SJCRH30 (cell line): ENCODE measurements around the gene F5. TPM values are rescaled to one million over a fixed set of nuclear protein-coding genes. Genes with fewer than 3 reads are reported as not detected.

Experiments
- DNase-seq, 2 experiments: peaks; one replicate each; pipeline ENCODE4 v3.0.0-alpha.2; 2015 to 2020
- H3K27ac ChIP-seq: fragments of 250-450 bp; sonication (Bioruptor Pico); 2 replicates; pipeline ENCODE4 v1.5.1; 2020; ENCODE audit warnings: mild to moderate bottlenecking, moderate library complexity
- H3K27me3 ChIP-seq: fragments of 250-450 bp; sonication (Bioruptor Pico); 2 replicates; pipeline ENCODE4 v1.5.1; 2020; ENCODE audit warnings: mild to moderate bottlenecking, moderate library complexity
- H3K36me3 ChIP-seq: fragments of 250-450 bp; sonication (Bioruptor Pico); 2 replicates; pipeline ENCODE4 v1.5.1; 2020; ENCODE audit warnings: mild to moderate bottlenecking, moderate library complexity
- H3K4me1 ChIP-seq: fragments of 250-450 bp; sonication (Bioruptor Pico); 2 replicates; pipeline ENCODE4 v1.5.1; 2020; ENCODE audit warnings: mild to moderate bottlenecking, moderate library complexity
- H3K4me3 ChIP-seq: fragments of 250-450 bp; sonication (Bioruptor Pico); 2 replicates; pipeline ENCODE4 v1.5.1; 2020; ENCODE audit warnings: mild to moderate bottlenecking, moderate library complexity
- H3K9me3 ChIP-seq: fragments of 250-450 bp; sonication (Bioruptor Pico); replicated peaks from 2 replicates; pipeline ENCODE4 v1.5.1; 2020; ENCODE audit warnings: mild to moderate bottlenecking, moderate library complexity
- total RNA-seq: library from RNA; depleted of rRNA; stranded (reverse); fragments of >200 nt; shearing (Covaris generic); gene quantifications from 2 replicates; pipeline ENCODE4 v1.2.3, GENCODE V29; 2014

Gene F5
- total RNA-seq, 1 experiment from 2014 or later: not detected

DNA sequence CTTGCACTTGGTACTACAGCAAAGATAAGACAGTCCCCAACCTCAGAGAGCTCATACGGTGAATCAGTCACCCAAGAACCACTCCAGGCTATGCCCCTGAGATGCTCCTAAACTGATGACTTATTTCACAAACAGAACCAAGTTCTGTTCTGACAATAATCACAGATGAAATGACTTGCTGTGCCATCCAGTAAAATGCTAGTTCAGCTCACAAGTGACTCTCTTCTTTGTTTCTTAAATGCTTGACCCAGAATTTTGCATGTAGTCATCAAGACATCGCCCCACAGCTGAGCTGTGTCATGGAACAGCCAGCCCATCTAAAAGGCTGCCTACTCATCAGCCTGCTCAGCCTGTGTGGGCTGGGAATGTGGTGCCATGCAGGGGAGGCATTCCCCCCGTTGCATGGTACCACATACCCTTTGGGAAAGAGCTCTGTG is 94.4 kb downstream of the F5 start:
- no peak overlapping the region for H3K4me3 ChIP-seq
- no peak for DNase-seq
- no peaks in the 10 kb centered on the region for H3K27me3 ChIP-seq
- no peaks in the 10 kb centered on the region for H3K9me3 ChIP-seq
- H3K4me1 ChIP-seq: no peaks in the 10 kb centered on the region
- no peaks in the 10 kb centered on the region for H3K36me3 ChIP-seq
- H3K27ac ChIP-seq: no peak overlapping the region

DNA sequence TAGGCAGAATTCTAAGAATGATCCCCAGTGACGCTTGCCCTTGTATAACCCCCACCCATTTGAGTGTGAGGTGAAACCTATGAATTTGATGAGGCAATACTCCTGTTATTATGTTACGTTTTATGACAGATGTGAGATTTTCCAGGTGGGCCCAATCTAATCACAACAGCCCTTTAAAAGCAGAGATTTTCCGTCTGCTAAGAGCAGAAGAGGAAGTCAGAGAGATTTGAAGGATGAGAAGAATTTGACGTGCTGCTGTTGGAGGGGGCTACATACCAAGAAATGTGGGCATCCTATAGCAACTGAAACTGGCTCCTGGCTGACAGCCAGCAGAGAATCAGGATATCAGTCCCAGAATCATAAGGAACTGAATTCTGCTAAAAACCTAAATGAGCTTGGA is 98.1 kb downstream of the F5 start:
- peaks cover 2% of the 10 kb centered on the region for H3K4me1 ChIP-seq
- H3K9me3 ChIP-seq: no peaks in the 10 kb centered on the region
- DNase-seq: peak; percentile 30 to 48
- no peaks in the 10 kb centered on the region for H3K27me3 ChIP-seq
- H3K27ac ChIP-seq: peak overlapping the region; percentile 97
- no peaks in the 10 kb centered on the region for H3K36me3 ChIP-seq
- peak overlapping the region; percentile 91 for H3K4me3 ChIP-seq

DNA sequence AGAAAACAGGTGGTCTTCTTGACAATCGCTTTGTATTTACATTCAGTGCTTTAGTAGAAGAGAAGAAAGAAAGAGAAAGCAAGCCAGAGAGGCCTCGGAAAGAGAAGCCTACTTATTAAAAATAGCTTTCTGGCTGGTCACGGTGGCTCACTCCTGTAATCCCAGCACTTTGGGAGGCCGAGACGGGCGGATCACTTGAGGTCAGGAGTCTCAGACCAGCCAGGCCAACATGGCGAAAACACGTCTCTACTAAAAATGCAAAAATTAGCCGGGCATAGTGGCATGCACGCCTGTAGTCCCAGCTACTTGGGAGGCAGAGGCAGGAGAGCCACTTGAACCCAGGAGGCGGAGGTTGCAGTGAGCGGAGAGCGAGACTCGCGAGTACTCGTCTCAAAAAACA is 98.7 kb downstream of the F5 start:
- H3K27ac ChIP-seq: peak overlapping the region; percentile 97
- H3K9me3 ChIP-seq: no peaks in the 10 kb centered on the region
- H3K27me3 ChIP-seq: no peaks in the 10 kb centered on the region
- peak; percentile 67 to 68 for DNase-seq
- peak overlapping the region; percentile 91 for H3K4me3 ChIP-seq
- no peaks in the 10 kb centered on the region for H3K36me3 ChIP-seq
- H3K4me1 ChIP-seq: peaks cover 5% of the 10 kb centered on the region

DNA sequence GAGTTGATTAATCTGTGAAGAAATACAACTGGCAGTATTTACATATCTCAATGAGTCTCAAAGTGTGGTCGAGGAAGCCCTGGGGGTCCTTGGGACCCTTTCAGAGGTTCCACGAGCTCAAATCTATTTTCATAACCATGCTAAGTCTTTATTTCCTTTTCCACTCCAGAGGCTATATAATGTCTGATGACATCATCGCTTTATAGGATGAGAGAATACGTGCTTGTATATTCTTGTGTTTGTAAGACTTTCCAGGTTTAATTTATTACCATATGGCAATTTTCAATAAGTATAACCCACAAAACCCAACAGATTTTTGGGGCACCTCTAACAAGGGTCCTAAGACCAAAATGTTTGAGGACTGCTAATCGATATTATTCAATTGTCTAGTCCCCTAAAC is 99.1 kb downstream of the F5 start:
- Histone ChIP-seq H3K27me3 (no peaks in the 10 kb centered on the region), H3K9me3 (no peaks in the 10 kb centered on the region), H3K4me3 (peak overlapping the region; percentile 91), H3K27ac (peak overlapping the region; percentile 97), H3K36me3 (no peaks in the 10 kb centered on the region), H3K4me1 (peaks cover 5% of the 10 kb centered on the region)
- peak in 1 of 2 experiments; percentile 48 for DNase-seq

DNA sequence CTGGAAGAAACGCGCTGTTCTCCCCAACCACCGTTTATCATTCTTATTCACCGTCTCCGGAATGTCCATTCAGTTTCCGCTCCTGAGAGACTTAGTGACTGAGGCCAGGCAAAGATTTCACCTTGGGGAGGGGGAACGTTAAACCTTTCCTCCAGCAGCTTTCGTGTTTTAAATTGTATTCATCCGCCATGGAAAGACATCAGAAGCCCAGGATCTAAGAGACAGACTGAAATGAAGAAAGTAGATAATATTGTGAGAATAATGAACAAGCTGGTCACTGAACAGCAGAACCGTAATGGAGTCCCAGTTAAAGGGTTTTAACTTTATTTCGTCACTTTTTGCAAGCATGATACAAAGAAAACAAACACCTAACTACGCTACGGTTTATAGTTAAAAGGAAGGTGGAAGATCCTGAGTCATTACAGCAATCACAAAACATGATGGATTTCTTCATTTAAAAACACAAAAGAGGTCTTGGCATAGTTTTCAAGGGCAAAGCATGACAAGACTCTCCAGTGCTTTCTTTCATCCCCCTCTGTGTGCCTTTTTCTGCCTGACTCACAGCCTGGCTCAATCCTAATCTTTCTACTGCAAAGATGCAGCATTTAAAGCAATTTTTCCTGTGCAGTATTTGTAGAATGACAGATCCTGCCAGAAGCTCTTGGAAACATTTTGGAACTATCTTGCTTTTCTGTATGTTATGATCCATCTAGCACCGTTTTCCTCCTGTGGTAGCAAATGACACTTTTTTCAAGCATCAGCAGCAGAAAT is 99.8 kb downstream of the F5 start:
- H3K4me1 ChIP-seq: peaks cover 5% of the 10 kb centered on the region
- H3K4me3 ChIP-seq: peak overlapping the region; percentile 91
- no peaks in the 10 kb centered on the region for H3K27me3 ChIP-seq
- H3K36me3 ChIP-seq: no peaks in the 10 kb centered on the region
- no peaks in the 10 kb centered on the region for H3K9me3 ChIP-seq
- peak overlapping the region; percentile 97 for H3K27ac ChIP-seq
- DNase-seq: peak in 1 of 2 experiments; percentile 25

DNA sequence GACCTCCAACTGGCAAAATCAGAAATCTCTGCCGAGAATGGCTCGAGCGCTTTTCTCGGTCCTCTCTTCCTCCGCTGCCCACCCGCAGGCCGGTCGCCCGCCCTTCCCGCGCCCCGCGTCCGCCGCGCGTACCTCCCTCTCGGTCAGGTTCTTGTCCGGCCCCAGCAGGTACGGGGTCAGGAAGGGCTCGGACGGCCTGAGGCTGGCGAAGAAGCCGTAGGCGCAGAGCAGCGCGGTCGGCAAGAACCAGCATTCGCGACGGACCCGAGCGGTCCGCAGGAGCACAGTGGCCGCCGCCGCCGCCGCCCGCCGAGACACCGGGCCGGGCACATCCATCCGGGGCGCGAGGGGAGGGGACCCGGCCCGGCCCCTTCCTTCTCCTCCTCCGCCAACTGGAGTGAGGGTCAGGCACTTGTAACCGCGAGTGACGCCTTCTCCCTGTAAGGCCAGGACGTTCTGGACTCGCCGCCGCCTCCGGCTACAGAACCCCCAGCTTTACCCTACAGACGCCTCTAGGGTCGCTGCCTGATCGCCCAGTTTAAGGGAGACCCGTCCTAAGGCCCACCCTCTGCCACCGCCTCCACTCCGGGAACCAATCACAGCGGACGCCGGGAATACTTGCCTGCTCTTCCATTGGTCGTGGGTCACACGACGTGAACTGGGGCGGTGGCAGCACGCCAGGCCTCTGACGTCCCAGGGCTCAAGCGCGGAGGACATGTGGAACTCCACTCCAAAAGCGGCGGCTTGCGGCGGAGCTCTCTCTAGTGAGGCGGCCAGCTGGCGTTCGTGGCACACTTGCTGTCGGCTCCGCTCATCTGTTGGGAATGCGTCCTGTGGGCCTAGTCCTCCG is 100.6 kb downstream of the F5 start, which contains the start of gene SLC19A2:
SLC19A2 (minus strand) TSS at position 514 of the 850 bp plus-strand sequence; CDS start at position 336, 178 bp downstream.
- peaks cover 5% of the 10 kb centered on the region for H3K4me1 ChIP-seq
- peak within 1 kb of the TSS; percentile 91 for H3K4me3 ChIP-seq
- H3K9me3 ChIP-seq: no peaks in the 10 kb centered on the region
- peak; percentile 99 for DNase-seq
- peak within 1 kb of the TSS; percentile 97 for H3K27ac ChIP-seq
- no peaks in the 10 kb centered on the region for H3K27me3 ChIP-seq
- H3K36me3 ChIP-seq: no peaks in the 10 kb centered on the region

DNA sequence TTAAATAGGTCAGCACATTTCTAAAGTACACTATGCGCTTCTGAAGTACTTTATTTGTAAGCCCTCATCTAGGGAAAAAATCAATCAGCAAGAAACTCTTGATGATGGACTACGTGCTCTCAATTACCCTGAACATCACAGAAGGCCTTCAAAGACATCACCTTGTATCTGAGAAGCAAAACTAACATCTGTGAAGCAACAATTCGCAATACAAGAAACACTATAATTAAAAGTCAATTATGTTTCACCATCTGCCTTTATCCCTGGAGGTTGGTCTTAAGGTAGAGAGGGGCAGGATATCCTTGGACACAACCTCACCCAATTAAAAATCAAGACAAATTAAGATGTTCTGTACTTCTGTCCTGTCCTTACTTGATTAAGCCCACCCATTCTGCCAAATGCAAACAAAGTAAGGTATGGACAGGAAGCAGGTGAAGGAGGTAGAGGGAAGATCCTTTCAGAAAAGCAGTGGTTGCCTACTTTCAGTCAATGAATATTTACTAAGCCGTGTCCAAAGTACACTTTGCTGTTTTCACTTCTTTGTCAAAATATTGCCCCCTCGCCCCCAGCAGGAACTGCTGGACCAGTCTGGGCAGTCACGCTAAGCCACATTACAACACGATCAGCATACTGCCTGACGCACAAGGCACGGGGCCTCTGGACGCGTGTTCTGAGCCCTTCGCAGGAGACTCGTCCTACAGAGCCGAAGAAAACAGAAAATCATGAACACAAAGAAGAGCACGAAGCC is 101.4 kb downstream of the F5 start:
- peaks cover 5% of the 10 kb centered on the region for H3K4me1 ChIP-seq
- peak overlapping the region; percentile 97 for H3K27ac ChIP-seq
- 0 out of 2 replicates have a peak, but pooled peaks cover 1% of the 10 kb centered on the region for H3K36me3 ChIP-seq
- peak; percentile 32 to 53 for DNase-seq
- no peaks in the 10 kb centered on the region for H3K9me3 ChIP-seq
- peak overlapping the region; percentile 91 for H3K4me3 ChIP-seq
- H3K27me3 ChIP-seq: no peaks in the 10 kb centered on the region

DNA sequence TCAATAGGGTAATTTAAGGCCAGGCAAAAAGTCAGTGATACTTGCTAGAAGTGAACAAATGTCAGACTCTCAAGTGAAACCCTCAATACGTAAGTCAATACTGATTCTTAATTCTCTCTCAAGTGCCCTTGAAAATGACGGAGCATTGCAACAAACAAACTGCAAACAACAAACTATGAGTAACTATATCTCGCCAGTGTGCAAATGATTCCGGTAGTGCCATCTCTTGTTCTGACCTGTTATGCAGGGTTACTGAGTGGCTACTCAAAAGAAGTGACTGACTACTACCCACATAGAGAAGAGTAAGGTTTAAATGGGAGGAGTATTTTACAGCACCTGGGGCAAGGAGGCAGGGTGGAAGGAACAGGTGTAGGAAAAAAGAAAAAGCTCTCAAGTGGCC is 102.2 kb downstream of the F5 start:
- peak overlapping the region; percentile 91 for H3K4me3 ChIP-seq
- H3K9me3 ChIP-seq: no peaks in the 10 kb centered on the region
- no peak overlapping the region for H3K27ac ChIP-seq
- H3K4me1 ChIP-seq: peaks cover 5% of the 10 kb centered on the region
- no peak for DNase-seq
- H3K36me3 ChIP-seq: 0 out of 2 replicates have a peak, but pooled peaks cover 4% of the 10 kb centered on the region
- no peaks in the 10 kb centered on the region for H3K27me3 ChIP-seq

DNA sequence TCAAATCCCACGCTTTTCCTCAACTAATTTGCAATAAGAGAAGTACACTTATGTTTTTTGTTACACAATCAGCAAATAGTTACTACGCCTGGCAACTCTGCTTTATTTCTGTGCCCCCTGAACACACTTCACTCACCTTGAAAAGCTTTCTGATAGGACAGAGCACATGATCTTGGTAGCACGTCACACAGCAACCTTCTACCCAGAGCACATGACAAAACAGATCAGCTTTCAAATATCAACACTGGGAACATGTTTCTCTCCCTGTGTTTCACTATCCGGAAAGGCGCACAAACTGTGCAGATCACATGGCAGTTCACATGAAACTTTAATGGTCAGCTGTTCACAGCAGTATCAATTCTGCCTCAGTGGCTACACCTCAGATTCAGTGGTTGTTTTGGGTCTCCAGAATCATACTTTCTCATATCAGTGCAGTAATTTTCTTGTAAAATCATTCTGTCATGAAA is 102.7 kb downstream of the F5 start:
- H3K36me3 ChIP-seq: 0 out of 2 replicates have a peak, but pooled peaks cover 4% of the 10 kb centered on the region
- peak overlapping the region; percentile 91 for H3K4me3 ChIP-seq
- DNase-seq: peak in 1 of 2 experiments; percentile 52
- no peak overlapping the region for H3K27ac ChIP-seq
- H3K27me3 ChIP-seq: no peaks in the 10 kb centered on the region
- H3K9me3 ChIP-seq: no peaks in the 10 kb centered on the region
- H3K4me1 ChIP-seq: peaks cover 5% of the 10 kb centered on the region

DNA sequence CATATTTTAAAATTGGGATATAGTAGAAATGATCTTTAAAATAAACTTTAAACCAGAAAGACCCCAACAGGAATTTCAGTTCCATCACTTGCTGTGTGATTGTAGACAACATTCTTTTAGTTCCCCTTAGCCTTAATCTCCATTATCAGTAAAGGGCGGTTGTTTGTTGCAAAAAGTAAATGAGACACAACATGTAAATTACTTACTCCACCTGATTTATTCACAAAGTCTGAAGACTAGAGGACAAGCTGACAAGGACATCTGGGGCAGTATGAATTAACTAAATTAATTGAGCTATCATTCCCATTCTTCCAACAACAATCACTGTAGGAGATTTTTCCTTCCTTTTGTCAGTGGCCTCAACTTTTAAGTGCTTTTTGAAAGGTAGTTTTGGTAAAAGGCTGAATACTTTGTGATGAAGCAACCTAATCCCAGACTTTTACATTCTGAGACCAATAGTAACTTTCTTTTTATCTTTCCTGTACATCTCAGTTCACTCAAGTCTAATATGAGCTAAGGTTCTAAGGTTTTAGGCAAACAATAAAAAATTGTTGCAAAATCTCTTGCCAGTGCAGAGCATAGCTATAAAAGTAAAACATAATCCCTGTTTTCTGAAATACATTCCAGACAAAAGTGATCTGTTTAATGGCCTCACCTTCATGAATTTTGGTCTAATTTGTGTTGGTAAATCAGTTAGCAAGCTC is 106.8 kb downstream of the F5 start:
- Histone ChIP-seq H3K4me1 (peaks cover 9% of the 10 kb centered on the region), H3K9me3 (no peaks in the 10 kb centered on the region), H3K27ac (no peak overlapping the region), H3K36me3 (peaks cover 11% of the 10 kb centered on the region; the same call in 1 of the 2 replicates), H3K4me3 (no peak overlapping the region), H3K27me3 (no peaks in the 10 kb centered on the region)
- no peak for DNase-seq

DNA sequence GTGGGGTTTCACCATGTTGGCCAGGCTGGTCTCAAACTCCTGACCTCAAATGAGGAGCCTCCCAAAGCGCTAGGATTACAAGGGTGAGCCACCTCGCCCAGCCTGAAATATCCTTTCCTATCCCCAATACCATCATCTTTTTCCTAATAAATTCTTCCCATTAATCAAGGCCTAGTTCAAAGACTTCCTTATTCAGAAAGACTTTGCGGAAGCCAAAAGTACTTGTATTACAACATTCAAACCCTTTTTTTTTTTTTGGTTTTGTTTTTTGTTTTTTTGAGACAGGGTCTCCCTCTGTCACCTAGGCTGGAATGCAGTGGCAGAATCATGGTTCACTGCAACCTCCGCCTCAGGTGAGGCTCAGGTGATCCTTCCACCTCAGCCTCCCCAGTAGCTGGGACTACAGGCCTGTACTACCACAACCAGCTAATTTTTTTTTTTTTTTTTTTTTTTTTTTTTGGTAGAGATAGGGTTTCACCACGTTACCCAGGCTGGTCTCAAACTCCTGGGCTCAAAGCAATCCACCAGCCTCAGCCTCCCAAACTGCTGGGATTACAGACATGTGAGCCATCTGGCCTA is 108.1 kb downstream of the F5 start:
- no peaks in the 10 kb centered on the region for H3K27me3 ChIP-seq
- H3K9me3 ChIP-seq: no peaks in the 10 kb centered on the region
- H3K27ac ChIP-seq: no peak overlapping the region
- DNase-seq: no peak
- H3K36me3 ChIP-seq: peaks cover 11% of the 10 kb centered on the region; the same call in 1 of the 2 replicates
- H3K4me1 ChIP-seq: peaks cover 7% of the 10 kb centered on the region
- H3K4me3 ChIP-seq: no peak overlapping the region

DNA sequence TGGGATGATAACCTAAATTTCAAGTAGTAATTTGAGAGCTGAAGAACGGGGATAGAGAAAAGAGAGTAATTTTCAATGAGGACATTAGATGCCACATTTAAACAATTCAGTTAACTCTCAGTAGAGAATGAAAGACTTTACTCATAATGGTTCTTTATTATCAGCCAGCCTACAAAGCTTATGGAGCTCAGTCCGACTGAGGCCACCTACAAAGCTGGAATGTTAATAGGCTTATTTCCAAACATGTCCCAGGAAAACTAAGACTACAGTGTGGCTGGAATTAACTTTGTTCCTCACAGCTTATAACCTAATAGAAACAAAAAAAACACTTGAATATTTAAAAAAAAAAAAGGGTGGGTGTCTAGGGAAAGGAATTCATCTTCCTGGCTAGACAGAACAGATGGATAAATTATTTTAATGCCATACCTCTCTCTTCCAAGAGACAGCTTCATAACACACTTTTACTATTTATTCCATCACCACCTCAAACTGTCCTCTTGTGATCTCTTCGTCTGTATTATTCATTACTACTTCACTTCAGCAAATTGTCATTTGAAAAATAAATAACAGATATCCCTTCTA is 110.4 kb downstream of the F5 start:
- no peak overlapping the region for H3K27ac ChIP-seq
- DNase-seq: peak in 1 of 2 experiments; percentile 48
- H3K4me1 ChIP-seq: peaks cover 4% of the 10 kb centered on the region; the same call in 1 of the 2 replicates

DNA sequence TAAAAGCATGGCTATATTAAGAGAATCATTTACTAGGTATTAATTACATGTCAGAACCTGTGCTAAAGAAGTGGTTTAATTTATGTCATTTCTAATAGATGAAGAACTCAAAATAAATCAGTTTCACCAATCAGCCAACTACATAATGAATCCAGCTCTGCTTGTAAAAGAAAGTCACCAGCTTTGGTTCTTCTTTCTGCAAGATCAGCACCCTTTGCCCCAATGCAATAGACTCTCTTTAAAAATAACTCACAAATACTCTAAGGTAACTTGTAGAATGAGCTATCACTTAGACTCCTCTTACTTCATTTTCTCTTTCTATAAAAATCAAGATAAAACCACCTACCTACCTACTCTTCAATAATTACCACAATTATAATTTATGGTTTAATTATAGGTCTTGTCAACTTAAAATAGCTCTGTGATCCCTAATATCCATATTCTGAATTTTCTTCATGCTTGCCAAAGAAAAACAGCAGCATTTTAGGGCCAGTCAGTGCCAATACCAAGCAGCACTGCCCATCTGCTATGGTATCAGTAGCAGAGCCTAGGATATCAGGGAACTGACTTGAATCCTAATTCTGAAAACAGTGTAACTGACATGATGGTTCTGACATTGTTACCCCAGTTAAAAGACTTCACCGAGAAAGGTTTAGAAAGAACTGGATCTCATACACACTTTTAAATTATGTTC is 111.8 kb downstream of the F5 start:
- H3K4me3 ChIP-seq: no peak overlapping the region
- no peak for DNase-seq
- H3K27ac ChIP-seq: no peak overlapping the region
- no peaks in the 10 kb centered on the region for H3K27me3 ChIP-seq
- no peaks in the 10 kb centered on the region for H3K9me3 ChIP-seq
- H3K4me1 ChIP-seq: peaks cover 4% of the 10 kb centered on the region; the same call in 1 of the 2 replicates
- H3K36me3 ChIP-seq: peaks cover 13% of the 10 kb centered on the region; the same call in 1 of the 2 replicates

More for the DNA sequence above, 110.4 kb downstream of the F5 start:
- H3K4me3 ChIP-seq: no peak overlapping the region
- peaks cover 16% of the 10 kb centered on the region; the same call in 1 of the 2 replicates for H3K36me3 ChIP-seq
- H3K9me3 ChIP-seq: no peaks in the 10 kb centered on the region
- no peaks in the 10 kb centered on the region for H3K27me3 ChIP-seq
